Neutrophil (primary cell): ENCODE data around the gene BCAS3.
"Not testable (repeated sequence)": the region's sequence is repeated elsewhere in the genome, so short reads cannot be mapped to it uniquely, and the experiment has no call there.

Experiments
- H3K27ac ChIP-seq: fragments of 200-600 bp; sonication (generic); 2 replicates; pipeline ENCODE4 v1.5.1; 2016; ENCODE audit warnings: mild to moderate bottlenecking, moderate library complexity
- H3K27me3 ChIP-seq: fragments of 200-600 bp; sonication (generic); 2 replicates; pipeline ENCODE4 v1.6.0; 2016; ENCODE audit warnings: mild to moderate bottlenecking
- H3K36me3 ChIP-seq: fragments of 200-600 bp; sonication (generic); 2 replicates; pipeline ENCODE4 v1.5.1; 2017
- H3K4me1 ChIP-seq, 2 experiments: fragments of 200-600 bp in 1 of 2; sonication (generic) in 1 of 2; 1 replicate in 1 of 2; 2 replicates in 1 of 2; pipeline versions ENCODE4 v1.5.1 to v1.6.1; 2013 to 2016; ENCODE audit warnings: low read depth in 1 of 2, low read length in 1 of 2, mild to moderate bottlenecking in 1 of 2, moderate library complexity in 1 of 2; ENCODE audit not compliant: control insufficient read depth in 1 of 2, insufficient read depth in 1 of 2
- H3K4me3 ChIP-seq, 2 experiments: fragments of 200-600 bp in 1 of 2; sonication (generic) in 1 of 2; 1 replicate in 1 of 2; 2 replicates in 1 of 2; pipeline ENCODE4 v1.5.1; 2013 to 2016; ENCODE audit warnings: low read depth in 1 of 2, low read length in 1 of 2, mild to moderate bottlenecking in 1 of 2, moderate library complexity in 1 of 2
- H3K9me3 ChIP-seq: fragments of 200-600 bp; sonication (generic); 2 replicates; pipeline ENCODE4 v1.5.1; 2016
- CTCF ChIP-seq: fragments of 200-600 bp; sonication (generic); IDR thresholded peaks from 2 replicates; pipeline ENCODE4 v1.5.1; 2016; ENCODE audit warnings: antibody characterized with exemption

BCAS3 gene

GRCh38 chr17:61000911-61001310 is 323.3 kb downstream of the BCAS3 start:
- H3K4me3 ChIP-seq = no peak overlapping the region
- H3K27ac ChIP-seq = no peak overlapping the region
- no peaks in the 10 kb centered on the region for H3K4me1 ChIP-seq
- H3K36me3 ChIP-seq = no peaks in the 10 kb centered on the region
- peaks cover 4% of the 10 kb centered on the region for H3K27me3 ChIP-seq
- no peak for TF ChIP-seq CTCF
- H3K9me3 ChIP-seq = no peaks in the 10 kb centered on the region

GRCh38 chr17:61002316-61002736 is 324.7 kb downstream of the BCAS3 start:
- no peak overlapping the region for H3K4me3 ChIP-seq
- H3K4me1 ChIP-seq = no peaks in the 10 kb centered on the region
- TF ChIP-seq CTCF = no peak
- no peaks in the 10 kb centered on the region for H3K36me3 ChIP-seq
- no peaks in the 10 kb centered on the region for H3K9me3 ChIP-seq
- peaks cover 4% of the 10 kb centered on the region for H3K27me3 ChIP-seq
- H3K27ac ChIP-seq = no peak overlapping the region

DNA sequence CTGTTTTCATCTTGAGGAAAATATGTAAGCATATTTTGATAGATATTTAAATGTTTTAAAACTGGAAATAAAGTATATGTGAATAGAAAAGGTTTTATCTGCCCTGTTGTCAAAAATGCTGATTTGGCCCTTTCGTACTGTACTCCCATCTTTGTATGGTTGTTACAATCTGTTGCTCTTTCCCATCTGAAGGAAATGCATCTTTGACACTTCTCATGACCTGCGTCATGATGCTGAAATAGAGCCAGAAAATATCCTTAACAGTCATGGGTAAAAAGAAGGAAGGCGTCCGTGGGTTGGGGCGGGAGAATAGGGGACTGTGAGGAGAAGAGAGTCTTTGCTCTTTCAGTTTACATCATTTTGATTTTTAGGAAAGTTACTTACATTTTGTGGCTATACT is 327.7 kb downstream of the BCAS3 start:
- peaks cover 4% of the 10 kb centered on the region for H3K27me3 ChIP-seq
- H3K4me3 ChIP-seq = no peak overlapping the region
- no peak for TF ChIP-seq CTCF
- H3K4me1 ChIP-seq = no peaks in the 10 kb centered on the region
- no peaks in the 10 kb centered on the region for H3K9me3 ChIP-seq
- H3K27ac ChIP-seq = no peak overlapping the region
- no peaks in the 10 kb centered on the region for H3K36me3 ChIP-seq

GRCh38 chr17:61005958-61006357 is 328.3 kb downstream of the BCAS3 start:
- not testable (repeated sequence) for H3K9me3 ChIP-seq, H3K4me3 ChIP-seq, H3K27ac ChIP-seq, H3K36me3 ChIP-seq, H3K4me1 ChIP-seq, H3K27me3 ChIP-seq

GRCh38 chr17:61007980-61008379 is 330.3 kb downstream of the BCAS3 start:
- H3K36me3 ChIP-seq = no peaks in the 10 kb centered on the region
- H3K4me3 ChIP-seq = no peak overlapping the region
- H3K9me3 ChIP-seq = no peaks in the 10 kb centered on the region
- no peaks in the 10 kb centered on the region for H3K4me1 ChIP-seq
- no peak for TF ChIP-seq CTCF
- no peak overlapping the region for H3K27ac ChIP-seq
- peaks cover 4% of the 10 kb centered on the region for H3K27me3 ChIP-seq

DNA sequence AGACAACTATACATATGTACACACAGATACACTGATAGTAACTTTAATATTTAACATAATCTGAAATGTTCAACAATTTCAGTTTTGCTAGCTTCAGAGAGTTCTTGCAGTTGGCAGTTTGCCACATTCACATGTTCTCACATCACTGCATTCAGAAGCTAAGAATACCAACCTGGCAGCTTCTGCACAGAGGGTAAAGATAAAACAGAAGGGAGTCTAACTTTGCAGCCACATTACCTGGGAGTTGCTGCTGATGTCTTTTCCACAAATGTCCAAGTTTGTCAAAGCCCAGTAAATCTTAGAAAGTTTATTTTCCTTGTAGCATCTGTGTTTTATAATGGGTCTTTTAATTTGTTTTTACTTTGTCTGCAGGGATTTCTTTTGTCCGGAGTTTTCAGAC is 332.0 kb downstream of the BCAS3 start:
- Histone ChIP-seq H3K27ac (no peak overlapping the region), H3K36me3 (no peaks in the 10 kb centered on the region), H3K4me1 (no peaks in the 10 kb centered on the region), H3K4me3 (no peak overlapping the region), H3K27me3 (peaks cover under 1% of the 10 kb centered on the region), H3K9me3 (no peaks in the 10 kb centered on the region)
- TF ChIP-seq CTCF = no peak
